Lung (tissue), 12 donors: ENCODE data around the gene MRGPRX1. TPM values are rescaled to one million over a fixed set of nuclear protein-coding genes. Genes with fewer than 3 reads are reported as not detected.
"Not testable (repeated sequence)": the region's sequence is repeated elsewhere in the genome, so short reads cannot be mapped to it uniquely, and the experiment has no call there.

Experiments
- ATAC-seq: fragments of 200-7000 bp; cut with Tn5 transposase; one replicate; pipeline ENCODE4 v1.9.1; 2020; ENCODE audit warnings: moderate number of reproducible peaks; ENCODE audit not compliant: insufficient read depth, low FRiP score
- DNase-seq, 3 donors: peaks; one replicate each; pipeline ENCODE4 v3.0.0-alpha.2; 2013 to 2017
- H3K27ac ChIP-seq, 2 donors: one replicate each; pipeline ENCODE4 v1.5.1; 2013; ENCODE audit warnings: mild to moderate bottlenecking in 2 of 2, moderate library complexity in 2 of 2, control low read depth in 1 of 2, inconsistent platforms in 1 of 2, low read depth in 1 of 2, low read length in 1 of 2
- H3K27me3 ChIP-seq, 3 donors: one replicate each; pipeline ENCODE4 v1.5.1; 2013; ENCODE audit warnings: low read length in 2 of 3; ENCODE audit not compliant: control insufficient read depth in 3 of 3, insufficient read depth in 3 of 3
- H3K36me3 ChIP-seq, 4 donors: one replicate each; pipeline ENCODE4 v1.5.1; 2013; ENCODE audit warnings: low read length in 4 of 4, mild to moderate bottlenecking in 1 of 4, moderate library complexity in 1 of 4; ENCODE audit not compliant: control insufficient read depth in 4 of 4, insufficient read depth in 4 of 4
- H3K4me1 ChIP-seq, 5 donors: one replicate each; pipeline ENCODE4 v1.5.1; 2013; ENCODE audit warnings: low read length in 5 of 5, mild to moderate bottlenecking in 2 of 5, moderate library complexity in 1 of 5; ENCODE audit not compliant: control insufficient read depth in 5 of 5, insufficient read depth in 5 of 5
- H3K4me3 ChIP-seq: one replicate; pipeline ENCODE4 v1.5.1; 2013; ENCODE audit warnings: mild to moderate bottlenecking, control low read depth, moderate library complexity
- H3K9ac ChIP-seq, 2 donors: one replicate each; pipeline ENCODE4 v1.5.1; 2013; ENCODE audit warnings: low read length in 2 of 2, control low read depth in 1 of 2; ENCODE audit not compliant: insufficient read depth in 1 of 2
- H3K9me3 ChIP-seq, 4 donors: one replicate each; pipeline ENCODE4 v1.5.1; 2013; ENCODE audit warnings: low read length in 3 of 4, mild to moderate bottlenecking in 1 of 4, moderate library complexity in 1 of 4; ENCODE audit not compliant: control insufficient read depth in 4 of 4, insufficient read depth in 3 of 4
- CTCF ChIP-seq: IDR thresholded peaks from 2 replicates; pipeline ENCODE4 v1.5.1; 2012; ENCODE audit warnings: mild to moderate bottlenecking; ENCODE audit errors: control extremely low read depth, extremely low read depth
- WGBS, 2 donors: extraction: QIAGEN DNeasy Blood & Tissue Kit; methylation state at CpG; one replicate each; pipeline ENCODE4 v1.1.7; 2013; 5-methylcytosine and 5-hydroxymethylcytosine counted together
- polyA plus RNA-seq, 2 donors: library from polyadenylated mRNA; stranded (reverse); fragments of 200-250 nt; gene quantifications; one replicate each; pipeline ENCODE4 v1.2.1, GENCODE V29; 2013
- total RNA-seq, 2 donors: library from RNA; depleted of rRNA in 1 of 2; stranded (reverse); fragments of >200 nt in 1 of 2; gene quantifications; one replicate each; pipeline ENCODE4 v1.2.1, GENCODE V29; 2014 to 2021
- donor health status: control.
- donor health status: control.
- donor health status: Bipolar disorder and iron deficiency.
- donor health status: healthy.
- donor health status: DM: yes; HTN: yes; CAD: no.

Gene MRGPRX1
- total and polyA plus RNA-seq, 4 donors = not detected

- Histone ChIP-seq H3K27me3 (no peaks in the 10 kb centered on the region), H3K36me3 (no peaks in the 10 kb centered on the region), H3K4me3 (no peak overlapping the region), H3K27ac (no peak overlapping the region), H3K4me1 (no peaks in the 10 kb centered on the region), H3K9me3 (peaks cover 0 to 4% (median 0%) of the 10 kb centered on the region in 4 donors), H3K9ac (no peak overlapping the region)
- ATAC-seq = no peak
- 93 to 96% methylated on average over 3 of the region's 3 CpGs for WGBS, 2 donors
- no peak for TF ChIP-seq CTCF
- no peak for DNase-seq
Observed at GRCh38 chr11:18907391-18907790, 31.8 kb downstream of the MRGPRX1 start.

GRCh38 chr11:18900637-18901036, 38.6 kb downstream of the MRGPRX1 start:
- not testable (repeated sequence) for DNase-seq, ATAC-seq, H3K9me3 ChIP-seq, H3K4me1 ChIP-seq, H3K27me3 ChIP-seq, H3K27ac ChIP-seq, H3K4me3 ChIP-seq, H3K36me3 ChIP-seq, H3K9ac ChIP-seq
- WGBS, 2 donors = 21 to 30% methylated on average over 6 of the region's 6 CpGs

DNA sequence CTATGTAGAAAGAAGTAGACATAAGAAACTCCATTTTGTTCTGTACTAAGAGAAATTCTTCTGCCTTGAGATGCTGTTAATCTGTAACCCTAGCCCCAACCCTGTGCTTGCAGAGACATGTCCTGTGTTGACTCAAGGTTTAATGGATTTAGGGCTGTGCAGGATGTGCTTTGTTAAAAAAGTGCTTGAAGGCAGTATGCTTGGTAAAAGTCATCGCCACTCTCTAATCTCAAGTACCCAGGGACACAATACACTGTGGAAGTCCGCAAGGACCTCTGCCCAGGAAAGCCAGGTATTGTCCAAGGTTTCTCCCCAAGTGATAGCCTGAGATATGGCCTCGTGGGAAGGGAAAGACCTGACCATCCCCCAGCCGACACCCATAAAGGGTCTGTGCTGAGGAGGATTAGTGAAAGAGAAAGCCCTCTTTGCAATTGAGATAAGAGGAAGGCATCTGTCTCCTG, 39.0 kb downstream of the MRGPRX1 start:
- H3K4me1 ChIP-seq, H3K27me3 ChIP-seq, H3K4me3 ChIP-seq, H3K27ac ChIP-seq, DNase-seq, H3K36me3 ChIP-seq, H3K9ac ChIP-seq, H3K9me3 ChIP-seq, ATAC-seq: not testable (repeated sequence)
- WGBS, 2 donors = 27 to 40% methylated on average over 4 of the region's 4 CpGs

DNA sequence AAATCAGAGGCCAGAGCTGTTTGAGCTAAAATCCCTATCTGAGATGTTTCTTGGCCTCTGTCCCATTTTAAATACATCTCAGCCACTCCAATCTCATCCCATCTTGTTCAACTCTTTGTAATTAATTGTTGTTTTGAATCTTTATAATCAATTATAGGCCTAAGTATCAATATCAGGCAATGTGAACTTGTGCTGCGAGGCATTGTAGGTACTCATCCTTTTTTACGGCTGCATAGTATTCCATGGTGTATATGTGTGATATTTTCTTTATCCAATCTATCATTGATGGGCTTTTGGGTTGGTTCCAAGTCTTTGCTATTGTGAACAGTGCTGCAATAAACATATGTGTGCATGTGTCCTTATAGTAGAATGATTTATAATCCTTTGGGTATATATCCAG, 47.5 kb downstream of the MRGPRX1 start:
- not testable (repeated sequence) for DNase-seq, H3K36me3 ChIP-seq, H3K9me3 ChIP-seq, H3K4me1 ChIP-seq, H3K4me3 ChIP-seq, H3K9ac ChIP-seq, H3K27me3 ChIP-seq, H3K27ac ChIP-seq, ATAC-seq
- 93% methylated on average over 2 of the region's 2 CpGs for WGBS, 2 donors

- DNase-seq = no peak
- no peaks in the 10 kb centered on the region for H3K27me3 ChIP-seq
- H3K9me3 ChIP-seq = peaks cover 0 to 2% (median 0%) of the 10 kb centered on the region in 4 donors
- ATAC-seq = no peak
- H3K9ac ChIP-seq = no peak overlapping the region
- 71 to 83% methylated on average over 1 of the region's 1 CpG for WGBS, 2 donors
- H3K4me3 ChIP-seq = no peak overlapping the region
- no peak overlapping the region for H3K27ac ChIP-seq
- H3K4me1 ChIP-seq = no peaks in the 10 kb centered on the region
- H3K36me3 ChIP-seq = no peaks in the 10 kb centered on the region
- TF ChIP-seq CTCF = no peak
Observed at GRCh38 chr11:18890615-18891014, 48.6 kb downstream of the MRGPRX1 start.

Other genes with a start within 250 kb of the MRGPRX1 start
- 1 to 10 TPM; 3.2 to 8.9 TPM for gene TMEM86A, start 240.6 kb downstream of the MRGPRX1 start, total RNA-seq
- gene TMEM86A, start 240.6 kb downstream of the MRGPRX1 start, polyA plus RNA-seq = 1 to 10 TPM; 1.9 to 2.6 TPM
- gene IGSF22, start 213.2 kb downstream of the MRGPRX1 start, total RNA-seq = 1 to 10 TPM in 1 of 2 donors, under 1 TPM in 1; 0.77 to 2.0 TPM
- under 1 TPM; 0.33 to 0.34 TPM for gene IGSF22, start 213.2 kb downstream of the MRGPRX1 start, polyA plus RNA-seq
- gene PTPN5, start 147.6 kb downstream of the MRGPRX1 start, total RNA-seq = under 1 TPM in 1 of 2 donors, not detected in 1; 0.15 TPM
- under 1 TPM in 1 of 2 donors, not detected in 1; 0.02 TPM for gene PTPN5, start 147.6 kb downstream of the MRGPRX1 start, polyA plus RNA-seq
- not detected for gene MRGPRX2, start 121.3 kb upstream of the MRGPRX1 start, total RNA-seq
- not detected for gene MRGPRX2, start 121.3 kb upstream of the MRGPRX1 start, polyA plus RNA-seq
- 10 to 100 TPM; 13.5 to 20.0 TPM for gene ZDHHC13, start 177.8 kb upstream of the MRGPRX1 start, total RNA-seq
- gene ZDHHC13, start 177.8 kb upstream of the MRGPRX1 start, polyA plus RNA-seq = 10 to 100 TPM; 10.6 to 11.3 TPM